Suprapubic skin (tissue), 4 donors: Measurements from ENCODE around the gene ZNF155.
"Not testable (repeated sequence)": the region's sequence is repeated elsewhere in the genome, so short reads cannot be mapped to it uniquely, and the experiment has no call there.

Experiments used
- EP300 ChIP-seq: sonication (generic); formaldehyde crosslinking; IDR thresholded peaks from one replicate; pipeline ENCODE4 v1.6.1; 2017; ENCODE audit warnings: antibody characterized with exemption
- POLR2A ChIP-seq, 2 donors: fragments of 450-650 bp; IDR thresholded peaks; one replicate each; pipeline ENCODE4 v1.6.1; 2017; ENCODE audit warnings: antibody characterized with exemption in 2 of 2, mild to moderate bottlenecking in 2 of 2, moderate library complexity in 2 of 2
- POLR2AphosphoS5 ChIP-seq, 3 donors: sonication (generic); formaldehyde crosslinking; IDR thresholded peaks; one replicate each; pipeline ENCODE4 v1.6.1; 2017; ENCODE audit warnings: antibody characterized with exemption in 3 of 3
- TF ChIP-seq, protein P1 (sequence below), 2 donors: fragments of 200-600 bp in 1 of 2; fragments of 450-650 bp in 1 of 2; sonication (generic) in 1 of 2; IDR thresholded peaks; one replicate each; pipeline ENCODE4 v1.5.1; 2016 to 2019; ENCODE audit warnings: antibody characterized with exemption in 2 of 2, mild to moderate bottlenecking in 1 of 2, moderate library complexity in 1 of 2

DNA sequence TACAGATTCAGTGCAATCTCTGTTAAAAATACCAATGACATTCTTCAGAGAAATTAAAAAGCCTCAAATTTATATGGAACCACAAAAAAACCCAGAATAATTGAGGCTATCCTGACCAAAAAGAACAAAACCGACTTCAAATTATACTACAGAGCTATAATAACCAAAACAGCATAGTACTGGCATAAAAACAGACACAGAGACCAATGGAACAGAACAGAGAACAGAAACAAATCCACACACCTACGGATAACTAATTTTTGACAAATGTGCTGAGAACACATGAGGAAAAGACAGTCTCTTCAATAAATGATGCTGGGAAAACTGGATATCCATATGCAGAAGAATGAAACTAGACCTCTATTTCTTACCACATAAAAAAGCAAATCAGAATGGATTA, 34.2 kb upstream of the ZNF155 start:
- TF ChIP-seq, protein P1, sequence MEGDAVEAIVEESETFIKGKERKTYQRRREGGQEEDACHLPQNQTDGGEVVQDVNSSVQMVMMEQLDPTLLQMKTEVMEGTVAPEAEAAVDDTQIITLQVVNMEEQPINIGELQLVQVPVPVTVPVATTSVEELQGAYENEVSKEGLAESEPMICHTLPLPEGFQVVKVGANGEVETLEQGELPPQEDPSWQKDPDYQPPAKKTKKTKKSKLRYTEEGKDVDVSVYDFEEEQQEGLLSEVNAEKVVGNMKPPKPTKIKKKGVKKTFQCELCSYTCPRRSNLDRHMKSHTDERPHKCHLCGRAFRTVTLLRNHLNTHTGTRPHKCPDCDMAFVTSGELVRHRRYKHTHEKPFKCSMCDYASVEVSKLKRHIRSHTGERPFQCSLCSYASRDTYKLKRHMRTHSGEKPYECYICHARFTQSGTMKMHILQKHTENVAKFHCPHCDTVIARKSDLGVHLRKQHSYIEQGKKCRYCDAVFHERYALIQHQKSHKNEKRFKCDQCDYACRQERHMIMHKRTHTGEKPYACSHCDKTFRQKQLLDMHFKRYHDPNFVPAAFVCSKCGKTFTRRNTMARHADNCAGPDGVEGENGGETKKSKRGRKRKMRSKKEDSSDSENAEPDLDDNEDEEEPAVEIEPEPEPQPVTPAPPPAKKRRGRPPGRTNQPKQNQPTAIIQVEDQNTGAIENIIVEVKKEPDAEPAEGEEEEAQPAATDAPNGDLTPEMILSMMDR (IDR thresholded peaks at IDR 0.05) = not testable (repeated sequence)
- not testable (repeated sequence) for TF ChIP-seq POLR2AphosphoS5 (IDR thresholded peaks at IDR 0.05); POLR2A (IDR thresholded peaks at IDR 0.05); EP300
